ENCODE results near the gene METTL23. TPM values are rescaled to one million over a fixed set of nuclear protein-coding genes. Genes with fewer than 3 reads are reported as not detected.
"Not testable (repeated sequence)": the region's sequence is repeated elsewhere in the genome, so short reads cannot be mapped to it uniquely, and the experiment has no call there.

METTL23 gene
- total RNA-seq, 1 experiment from 2014 or later = 45.5 TPM

DNA sequence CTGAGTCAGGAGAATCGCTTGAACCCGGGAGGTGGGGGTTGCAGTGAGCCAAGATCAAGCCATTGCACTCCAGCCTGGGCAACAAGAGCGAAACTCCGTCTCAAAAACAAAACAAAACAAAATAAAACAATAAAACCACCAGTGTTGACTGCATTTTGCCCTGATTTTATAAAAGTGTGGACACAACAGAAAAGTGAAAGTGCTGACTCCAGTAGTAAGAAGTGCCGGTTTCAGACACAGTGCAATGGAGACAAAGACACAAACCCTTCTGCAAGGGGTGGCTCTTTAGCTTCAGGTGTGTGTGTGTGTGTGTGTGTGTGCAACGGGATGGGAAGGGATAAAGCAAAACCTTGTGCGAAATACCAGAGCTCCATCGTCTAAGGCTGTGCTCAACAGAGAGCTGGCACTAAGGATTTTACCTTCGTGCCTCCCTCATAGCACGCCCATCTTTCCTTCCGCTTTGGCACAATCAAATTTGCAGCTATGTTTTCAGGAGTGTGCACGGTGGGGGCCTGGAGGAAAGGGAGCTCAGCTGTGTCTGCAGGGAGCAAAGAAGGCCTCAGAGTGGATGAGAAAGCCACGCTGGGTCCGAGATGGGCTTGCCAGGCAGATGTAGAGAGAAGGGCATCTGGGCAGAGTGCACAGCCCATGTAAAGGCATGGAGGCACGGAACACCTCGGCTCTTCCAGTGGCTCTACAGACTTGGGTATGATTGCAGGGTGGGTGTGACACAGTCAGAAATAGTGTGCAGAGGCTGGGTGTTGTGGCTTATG is 31.4 kb upstream of the METTL23 start:
- DNase-seq (ENCODE audit: low spot score) = no peak

DNA sequence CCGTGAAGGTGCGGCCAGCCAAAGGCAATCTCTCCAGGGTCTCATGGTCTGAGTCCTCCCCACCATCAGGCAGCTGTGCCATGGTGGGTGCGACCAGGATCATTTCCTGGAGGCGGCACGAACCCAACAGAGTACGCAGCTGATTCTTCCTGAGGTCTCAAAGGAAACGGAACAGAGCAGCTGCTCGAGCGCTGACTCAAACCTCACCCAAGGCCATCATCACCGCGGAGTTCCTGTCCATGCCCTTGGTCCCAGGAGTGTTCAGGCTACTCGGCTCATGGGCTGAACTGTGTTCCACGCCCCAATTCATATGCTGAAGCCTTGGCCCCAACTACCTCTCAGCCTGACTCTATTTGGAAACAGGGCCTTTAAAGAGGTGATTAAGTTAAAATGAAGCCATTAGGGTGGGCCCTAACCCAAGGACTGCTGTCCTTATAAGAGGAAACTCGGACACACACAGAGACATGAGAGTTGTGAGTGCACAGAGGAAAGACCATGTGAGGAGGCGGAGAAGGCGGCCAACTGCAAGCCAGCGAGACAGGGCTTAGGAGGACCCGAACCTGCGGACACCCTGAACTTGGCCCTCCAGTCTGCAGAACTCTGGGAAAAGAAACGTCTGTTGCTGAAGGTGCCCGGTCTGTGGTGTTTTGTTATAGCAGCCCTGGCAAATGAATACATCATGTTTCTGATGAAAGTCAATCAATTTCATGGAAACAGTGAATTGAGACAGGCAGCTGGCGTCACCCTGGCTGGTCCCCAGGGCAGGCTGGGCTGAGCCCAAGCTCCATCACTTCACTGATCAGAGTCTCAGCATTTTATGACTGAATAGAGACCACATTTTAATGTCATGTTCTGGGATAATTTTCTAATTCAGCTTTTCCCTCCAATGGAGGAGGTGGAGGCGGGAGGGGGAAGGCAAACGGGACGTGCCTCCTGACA is 29.6 kb upstream of the METTL23 start:
- DNase-seq (ENCODE audit: low spot score) = no peak

- no peak for DNase-seq (ENCODE audit: low spot score)
Measured at GRCh38 chr17:76697702-76698465, 28.8 kb upstream of the METTL23 start.

GRCh38 chr17:76698466-76698977 is 28.1 kb upstream of the METTL23 start:
- DNase-seq (ENCODE audit: low spot score) = not testable (repeated sequence)

DNA sequence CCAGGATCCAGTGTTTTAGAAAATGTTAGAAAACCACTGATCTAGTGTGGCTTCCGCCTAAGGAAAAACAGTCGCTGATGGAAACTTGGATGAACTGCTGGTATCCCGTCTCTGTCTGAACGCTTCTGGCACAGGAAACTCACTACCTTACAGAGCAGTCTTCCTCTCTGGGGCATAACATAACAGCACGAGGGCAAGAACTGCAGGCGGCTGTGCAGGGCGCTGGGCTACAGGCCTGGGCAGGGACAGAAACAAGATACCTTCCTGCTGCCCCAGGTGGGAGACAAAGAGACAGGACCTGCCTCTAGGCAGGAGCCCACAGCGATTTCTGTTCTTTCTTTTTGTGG is 26.4 kb upstream of the METTL23 start:
- DNase-seq (ENCODE audit: low spot score) = no peak

DNA sequence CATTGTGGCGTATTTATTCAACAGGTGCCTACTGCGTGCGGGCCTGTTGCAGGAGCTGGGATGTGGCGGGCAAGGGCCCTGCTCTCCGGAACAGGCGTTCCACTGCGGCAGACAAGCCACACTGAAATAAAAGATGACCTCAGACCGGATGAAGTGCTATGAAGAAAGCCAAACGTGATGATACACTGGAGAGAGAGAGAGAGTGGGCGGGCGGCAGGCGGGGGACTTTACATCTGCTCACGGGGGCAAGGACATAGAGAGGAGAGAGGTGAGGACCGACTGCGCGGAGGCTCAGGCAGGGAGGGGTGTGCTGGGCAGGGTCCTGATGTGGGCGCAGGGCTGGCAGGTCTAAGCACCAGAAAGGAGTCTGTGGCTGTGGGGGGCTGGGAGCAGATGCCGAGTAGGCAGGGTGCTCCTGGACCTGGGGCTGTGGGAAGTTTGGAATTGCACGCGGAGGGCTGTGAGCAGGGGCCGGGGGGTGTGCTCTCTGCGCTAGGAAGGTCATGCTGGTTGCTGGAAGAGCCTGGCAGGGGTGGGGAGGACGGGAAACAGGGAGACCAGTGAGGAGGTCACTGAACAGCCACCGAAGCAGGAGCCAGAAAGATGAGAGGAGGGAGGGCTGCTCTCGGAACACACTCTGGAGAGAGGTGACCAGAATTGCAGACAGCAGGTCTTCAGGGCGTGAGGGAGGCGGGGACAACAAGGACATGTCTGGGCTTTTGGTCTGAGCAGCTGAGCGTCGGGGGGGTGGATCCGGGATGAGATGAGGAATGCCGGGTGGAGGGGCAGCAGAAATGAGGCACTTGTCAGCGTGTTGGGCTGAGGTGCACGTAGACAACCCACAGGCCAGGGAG is 25.8 kb upstream of the METTL23 start:
- DNase-seq (ENCODE audit: low spot score) = no peak

DNA sequence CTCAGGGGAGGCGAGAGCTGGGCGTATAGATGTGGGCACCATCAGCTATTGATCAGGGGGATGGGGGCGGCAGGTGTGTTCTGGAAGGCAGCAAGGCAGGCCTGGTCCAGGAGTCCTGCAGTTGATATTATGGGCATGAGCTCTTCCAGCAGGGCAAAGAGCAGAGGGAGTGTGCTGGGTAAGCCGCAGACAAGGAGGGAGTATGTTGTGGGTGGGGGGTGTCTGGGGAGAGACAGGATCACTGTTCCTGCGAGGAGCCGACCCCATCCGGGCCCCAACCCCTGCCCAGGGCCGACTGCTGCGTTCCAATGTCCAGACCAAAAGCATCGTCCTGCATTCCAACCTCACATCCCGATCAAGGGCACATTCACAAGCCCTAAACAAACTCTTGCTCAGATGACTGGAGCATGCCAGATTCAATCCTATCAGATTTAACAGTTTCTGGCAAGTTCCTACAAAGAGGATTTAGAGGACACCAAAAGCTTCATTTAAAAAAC is 25.1 kb upstream of the METTL23 start:
- no peak for DNase-seq (ENCODE audit: low spot score)

- no peak for DNase-seq (ENCODE audit: low spot score)
Measured at GRCh38 chr17:76702076-76702475, 24.6 kb upstream of the METTL23 start.

GRCh38 chr17:76702941-76703637 is 23.6 kb upstream of the METTL23 start:
- no peak for DNase-seq (ENCODE audit: low spot score)

- no peak for DNase-seq (ENCODE audit: low spot score)
Measured at GRCh38 chr17:76704805-76705204, 21.8 kb upstream of the METTL23 start.

DNA sequence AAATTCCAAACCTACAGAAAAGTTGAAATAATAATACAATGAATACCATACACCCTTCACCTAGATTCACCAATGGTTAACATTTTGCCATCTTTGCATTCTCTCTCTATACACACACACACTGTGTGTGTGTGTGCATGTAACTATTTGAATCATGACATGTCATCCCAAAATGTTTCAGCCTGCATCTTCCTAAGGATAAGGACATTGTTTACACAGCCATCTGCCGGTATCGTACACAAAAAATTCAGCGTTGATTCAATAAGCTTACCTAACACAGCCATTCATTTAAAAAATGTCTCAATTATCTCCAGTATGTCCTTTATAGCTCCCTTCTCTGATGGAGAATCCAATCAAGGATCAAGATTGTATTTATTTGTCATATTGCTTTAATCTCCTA is 19.8 kb upstream of the METTL23 start:
- DNase-seq (ENCODE audit: low spot score) = no peak

DNA sequence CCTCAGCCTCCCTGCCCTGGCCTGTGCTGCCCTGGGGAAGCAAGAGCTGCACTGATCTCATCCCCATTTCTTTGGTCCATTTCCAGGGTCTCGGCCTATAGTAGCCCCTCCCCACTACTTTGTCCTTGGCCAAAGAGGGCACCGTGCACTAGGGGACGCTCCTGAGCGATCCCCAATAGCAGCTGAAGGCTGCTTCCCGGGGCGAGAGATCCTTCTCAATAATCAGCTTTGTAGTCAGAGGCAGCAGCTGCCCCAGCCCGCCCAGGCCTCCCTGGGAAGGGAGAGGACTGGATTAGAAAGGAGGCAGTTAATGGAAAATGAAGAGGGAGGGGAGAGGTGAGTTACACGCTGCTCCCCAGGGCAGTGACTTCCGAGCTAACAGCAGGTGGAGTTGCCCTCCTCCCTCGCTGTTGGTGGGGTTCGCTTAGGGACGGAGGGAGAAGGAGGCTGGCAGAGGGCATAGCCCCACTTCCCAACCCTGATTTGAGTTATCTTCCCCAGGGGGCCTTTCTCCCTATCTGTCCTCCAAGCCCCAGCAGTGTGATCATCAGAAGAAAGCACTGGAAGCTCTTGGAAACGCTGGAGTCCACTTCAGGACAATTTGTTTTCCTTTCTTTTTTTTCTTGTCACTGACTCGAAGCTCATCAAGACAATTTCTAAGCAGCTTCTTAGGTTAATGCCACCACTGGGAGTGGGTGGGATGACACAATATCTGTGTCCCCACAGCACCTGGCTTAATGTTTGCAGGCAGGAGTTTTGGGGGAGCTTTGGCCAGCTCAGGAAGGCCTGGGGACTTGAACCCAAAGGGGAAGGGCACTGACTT is 18.4 kb upstream of the METTL23 start:
- DNase-seq (ENCODE audit: low spot score) = no peak

DNA sequence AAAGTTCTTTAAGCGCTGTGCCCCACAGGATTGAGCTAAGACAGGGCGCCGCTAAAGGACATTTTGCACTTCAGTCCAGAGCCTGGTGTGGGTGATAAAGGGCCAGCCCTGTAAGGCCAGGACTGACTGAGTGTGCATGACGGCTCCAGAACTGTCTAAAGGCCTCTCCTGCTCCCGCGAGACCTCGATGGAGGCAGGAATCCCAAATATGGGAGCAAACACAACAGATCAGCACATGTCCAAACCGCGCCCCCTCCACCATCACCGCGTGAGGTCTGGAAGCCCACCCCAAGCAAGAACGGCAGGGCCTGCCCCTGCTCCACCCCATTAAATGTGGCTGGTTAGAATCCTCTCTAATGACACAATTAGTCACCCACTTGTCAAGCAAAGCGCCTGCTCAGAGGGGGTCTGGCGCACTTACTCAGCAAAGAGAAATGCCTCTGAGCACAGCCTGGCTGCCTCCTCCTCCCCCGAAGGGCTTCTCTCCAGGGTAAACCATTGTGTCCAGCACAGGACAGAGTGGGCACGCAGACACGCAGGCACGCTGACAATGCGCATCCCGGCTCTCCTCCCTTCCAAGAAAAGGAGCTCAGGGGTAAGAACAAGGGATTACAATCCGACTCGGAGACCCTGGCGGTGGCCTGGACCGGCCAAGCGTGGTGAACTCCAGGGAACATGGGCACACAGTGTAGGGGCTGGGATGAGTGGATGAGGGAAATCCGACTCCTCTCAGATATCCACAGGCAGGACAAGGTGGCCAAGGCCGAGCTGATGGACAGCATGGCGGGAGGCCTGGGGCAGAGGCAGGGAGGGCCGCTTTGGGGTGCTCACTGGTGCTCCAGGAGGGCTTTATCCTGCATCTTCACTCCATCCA is 17.3 kb upstream of the METTL23 start:
- DNase-seq (ENCODE audit: low spot score) = peak; percentile 97

DNA sequence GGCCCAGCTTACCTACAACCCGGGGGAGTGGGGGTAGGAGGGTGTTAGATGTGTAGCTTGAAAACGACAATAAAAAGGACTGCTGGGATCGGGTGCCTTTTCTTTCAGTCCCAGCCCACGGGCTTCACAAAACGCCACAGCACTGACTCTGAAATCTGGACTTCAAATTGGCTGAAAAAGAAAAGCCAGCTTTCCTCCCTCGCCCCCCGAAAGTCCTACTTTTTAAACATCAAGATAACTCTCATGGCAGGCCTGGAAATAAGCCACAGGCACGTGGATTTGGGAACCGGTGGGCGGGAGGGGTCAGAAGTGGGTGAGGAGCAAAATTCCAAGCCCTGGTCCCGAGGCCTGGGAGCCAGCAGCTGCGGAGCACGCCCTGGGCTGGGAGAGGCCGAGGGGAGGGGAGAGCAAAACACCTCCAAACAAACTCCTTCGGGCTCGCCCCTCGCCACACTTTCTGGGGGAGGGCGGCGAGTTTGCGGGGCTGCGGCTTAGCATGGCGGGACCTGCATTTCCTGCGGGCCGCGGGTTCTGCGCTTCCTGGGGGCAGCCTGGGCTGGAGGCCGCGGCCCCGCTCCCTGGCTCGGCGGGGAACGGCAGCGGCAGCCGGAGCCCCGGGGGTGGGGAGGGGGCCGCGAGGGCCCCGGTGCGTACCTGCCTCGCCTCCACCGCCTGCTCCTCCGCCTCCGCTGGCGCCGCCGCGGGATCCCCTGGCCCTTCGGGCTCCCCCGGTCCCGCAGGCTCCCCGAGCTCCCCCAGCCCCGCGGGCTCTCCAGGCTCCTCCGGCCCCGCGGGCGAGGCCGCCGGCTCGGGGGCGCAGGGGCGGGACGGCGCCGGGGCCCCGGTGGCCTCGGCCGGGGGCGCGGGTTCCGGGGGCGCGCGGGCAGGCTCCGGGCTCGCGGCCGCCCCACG is 16.4 kb upstream of the METTL23 start:
- DNase-seq (ENCODE audit: low spot score) = not testable (repeated sequence)

- peak; percentile 57 for DNase-seq (ENCODE audit: low spot score)
Measured at GRCh38 chr17:76710863-76711611, 15.6 kb upstream of the METTL23 start, which contains the start of gene MXRA7. Gene MXRA7 (minus strand): TSS chr17:76710965. CDS start chr17:76710946, 19 bp downstream.

DNA sequence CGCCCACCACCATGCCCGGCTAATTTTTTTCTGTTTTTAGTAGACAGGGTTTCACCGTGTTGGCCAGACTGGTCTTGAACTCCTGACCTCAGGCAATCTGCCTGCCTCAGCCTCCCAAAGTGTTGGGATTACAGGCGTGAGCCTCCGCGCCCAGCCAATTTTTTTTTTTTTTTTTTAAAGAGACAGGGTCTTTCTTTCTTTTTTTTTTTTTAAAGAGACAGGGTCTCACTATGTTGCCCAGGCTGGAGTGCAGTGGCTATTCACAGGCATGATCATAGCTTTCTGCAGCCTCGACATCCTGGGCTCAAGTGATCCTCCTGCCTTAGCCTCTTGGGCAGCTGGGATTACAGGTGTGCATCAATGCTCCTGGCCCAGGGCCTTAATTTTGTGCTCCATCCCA is 14.3 kb upstream of the METTL23 start:
- DNase-seq (ENCODE audit: low spot score) = not testable (repeated sequence)
